NCI-H2196 (cell line): ENCODE measurements around the gene ZNF407.
"Not testable (repeated sequence)": the region's sequence is repeated elsewhere in the genome, so short reads cannot be mapped to it uniquely, and the experiment has no call there.

Experiments
- DNase-seq: peaks from one replicate; lab custom pipeline; 2025; ENCODE audit not compliant: unreplicated experiment; lab: John Stamatoyannopoulos, UW

ZNF407 gene

DNA sequence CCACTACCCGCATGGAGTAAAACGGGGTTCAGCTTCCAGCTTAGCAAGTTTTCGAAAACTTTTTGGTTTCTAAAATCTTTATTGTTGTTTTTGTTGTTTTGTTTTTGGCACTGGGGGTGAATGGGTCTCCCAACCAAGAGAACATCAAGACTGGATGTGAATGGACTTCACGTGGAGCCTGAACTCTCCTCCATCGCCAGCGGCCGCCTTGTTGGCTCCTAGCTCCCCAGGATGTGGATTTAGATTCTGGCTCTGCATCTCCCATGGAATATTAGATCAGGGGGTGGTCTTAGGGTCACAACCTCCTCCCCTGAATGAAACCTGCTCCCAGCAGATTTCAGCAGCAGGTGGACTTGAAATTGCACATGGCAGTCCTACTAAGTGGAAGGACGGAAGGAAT, 488.0 kb downstream of the ZNF407 start:
- not testable (repeated sequence) for DNase-seq

DNA sequence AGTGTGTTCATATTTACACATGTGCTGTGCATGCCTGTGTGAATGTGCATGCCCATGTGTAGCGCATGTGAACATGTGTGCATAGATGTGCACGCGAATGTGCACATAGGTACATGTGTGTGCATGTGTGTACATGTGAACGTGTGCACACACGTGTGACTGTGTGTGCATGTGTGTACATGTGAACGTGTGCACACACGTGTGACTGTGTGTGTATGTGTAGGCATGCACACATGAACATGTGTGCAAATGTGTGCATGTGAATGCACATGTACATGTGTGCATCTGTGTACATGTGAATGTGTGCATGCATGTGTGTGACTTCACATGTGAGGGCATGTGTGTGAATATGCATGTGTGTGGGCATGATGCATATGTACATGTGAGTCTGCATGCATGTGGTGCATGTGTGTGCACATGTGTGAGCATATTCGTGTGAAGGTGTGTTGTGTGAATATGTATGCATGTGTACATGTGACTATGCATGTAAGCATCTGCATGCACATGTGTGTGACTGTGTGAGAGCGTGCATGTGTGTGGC, 488.9 kb downstream of the ZNF407 start:
- no peak for DNase-seq

DNA sequence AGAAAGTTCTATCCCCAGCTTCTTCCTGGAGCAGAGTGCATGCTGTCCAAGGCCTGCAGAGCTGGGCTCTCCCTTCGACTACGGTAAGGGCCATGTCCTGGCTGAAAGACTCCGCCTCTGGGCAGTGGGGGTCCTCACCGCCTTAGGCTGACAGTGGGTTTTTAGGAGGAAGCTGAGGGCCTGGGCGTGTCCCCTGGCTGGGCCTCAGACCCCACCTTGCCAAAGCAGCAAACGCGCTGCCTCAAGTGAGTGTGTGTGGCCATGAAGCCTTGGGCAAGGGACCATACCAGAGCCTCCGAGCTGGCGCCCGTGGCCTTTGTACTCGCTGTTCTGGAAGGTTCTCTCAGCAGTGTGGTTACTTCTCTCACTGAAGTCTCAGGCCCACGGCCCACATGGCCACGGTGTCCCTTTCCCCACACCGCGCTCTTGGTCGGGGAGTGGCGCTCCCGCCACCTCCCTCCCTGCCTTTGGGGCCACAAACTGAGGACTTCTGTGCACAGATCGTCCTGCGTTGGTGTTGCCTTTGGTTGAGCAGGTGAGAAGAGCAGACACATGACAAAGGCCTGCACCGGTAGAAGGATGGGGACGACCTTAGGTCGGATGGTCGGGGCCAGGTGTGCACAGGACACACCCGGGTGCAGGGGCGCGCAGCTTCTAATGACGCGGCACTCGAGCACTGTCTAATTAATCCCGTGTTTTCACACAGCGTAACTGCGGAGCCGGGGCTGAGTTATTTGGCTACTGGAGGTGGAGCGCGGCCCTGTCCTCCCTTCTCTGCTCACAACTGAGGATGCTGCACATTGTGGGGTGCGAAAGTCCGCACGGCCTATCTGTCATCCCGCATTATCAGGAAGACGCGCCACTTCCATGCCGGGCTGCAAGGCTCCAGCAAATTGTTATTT, 489.7 kb downstream of the ZNF407 start:
- no peak for DNase-seq

DNA sequence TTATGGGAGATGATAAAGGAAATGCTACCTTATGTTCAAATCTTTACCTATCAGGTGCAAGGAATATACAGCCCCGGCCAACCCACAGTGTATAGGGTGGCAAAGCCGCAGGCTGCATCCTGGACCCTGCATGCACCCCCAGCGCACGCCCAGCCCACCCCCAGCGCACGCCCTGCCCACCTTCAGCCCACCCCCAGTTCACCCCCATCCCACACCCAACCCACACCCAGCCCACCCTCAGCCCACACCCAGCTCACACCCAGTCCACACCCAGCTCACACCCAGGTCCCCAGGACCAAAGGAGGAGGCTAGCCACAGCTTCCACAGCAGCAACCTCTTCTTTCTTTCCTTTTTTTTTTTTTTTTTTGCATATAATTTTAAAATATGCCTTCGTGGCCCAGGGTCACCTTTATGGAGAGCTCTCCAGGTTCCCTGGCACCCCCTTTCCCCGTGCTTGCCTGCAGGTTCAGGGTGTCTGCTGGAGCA, 490.4 kb downstream of the ZNF407 start:
- DNase-seq, result no peak

DNA sequence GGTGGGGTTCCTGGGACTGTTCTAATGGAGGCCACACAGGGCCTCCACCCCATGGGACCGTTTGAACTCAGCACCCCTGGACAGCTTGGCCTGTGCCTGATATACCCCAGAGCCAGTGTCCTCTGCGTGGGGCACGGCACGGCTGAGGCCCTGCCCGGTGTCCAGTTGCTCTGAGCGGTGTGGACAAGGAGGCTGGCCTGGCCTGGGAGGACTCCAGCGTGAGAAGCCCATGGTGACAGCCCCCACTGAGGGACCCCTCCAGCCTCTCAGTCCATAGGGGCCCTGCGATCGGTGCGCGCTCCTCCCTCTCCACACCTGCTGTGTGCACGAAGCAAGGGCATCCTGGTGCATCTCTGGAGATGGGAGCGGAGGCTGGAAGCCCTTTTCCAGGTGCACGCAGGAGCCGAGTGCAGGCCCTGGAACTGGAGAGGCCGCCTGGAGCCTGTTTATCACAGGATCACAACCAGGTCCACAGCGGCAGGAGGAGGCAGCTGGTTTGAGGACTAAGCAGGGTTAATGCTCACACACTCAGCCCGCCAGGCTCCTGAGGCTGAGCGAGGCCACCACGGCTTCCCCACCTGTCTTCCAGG, 491.0 kb downstream of the ZNF407 start:
- no peak for DNase-seq

DNA sequence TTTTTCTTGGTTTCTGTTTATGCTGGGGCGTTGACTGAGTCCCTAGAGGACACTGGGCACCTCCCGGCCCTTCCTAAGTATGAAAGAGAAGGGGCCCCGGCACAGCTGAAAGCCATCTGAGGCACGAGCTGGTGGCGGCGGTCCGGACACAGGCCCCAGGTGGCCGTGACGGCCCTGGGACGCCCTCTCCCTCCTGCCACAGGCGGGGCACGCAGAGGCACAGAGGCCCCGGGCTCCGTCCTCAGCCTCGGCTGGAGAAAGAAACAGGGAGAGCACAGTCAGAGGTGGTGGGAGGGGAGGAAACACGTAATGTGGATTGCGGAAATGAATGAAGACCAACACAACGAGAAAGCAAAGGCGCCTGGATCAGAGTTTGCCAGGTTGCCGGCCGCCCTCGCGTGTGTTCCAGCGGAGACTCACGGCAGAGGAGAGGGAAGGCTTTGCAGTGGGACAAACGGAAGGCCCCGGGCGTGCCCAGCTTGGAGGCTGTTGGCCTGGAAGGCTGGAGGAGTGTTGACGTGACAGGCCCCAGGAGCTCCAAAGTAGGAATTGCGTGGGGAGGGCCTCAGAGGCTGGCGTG, 492.2 kb downstream of the ZNF407 start:
- DNase-seq, result no peak

DNA sequence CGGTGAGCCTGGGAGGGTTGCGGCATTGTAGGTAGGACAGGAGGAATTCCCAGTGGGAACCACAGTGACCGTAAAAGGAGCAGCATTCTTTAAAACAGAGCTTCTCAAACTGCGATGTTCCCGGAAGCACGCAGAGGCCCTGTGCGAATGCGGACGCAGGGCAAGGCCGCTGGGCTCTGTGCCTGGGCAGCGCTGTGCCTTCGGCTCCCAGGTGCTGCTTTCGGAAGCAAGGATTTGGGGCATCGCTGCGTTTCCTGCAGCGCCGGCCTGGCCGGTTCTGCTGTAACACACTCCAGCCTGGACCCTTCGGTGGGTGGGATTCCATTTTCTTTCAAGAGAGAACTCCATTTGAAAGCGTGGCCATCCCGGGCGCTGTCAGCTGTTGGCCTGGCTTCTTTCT, 492.7 kb downstream of the ZNF407 start:
- no peak for DNase-seq

DNA sequence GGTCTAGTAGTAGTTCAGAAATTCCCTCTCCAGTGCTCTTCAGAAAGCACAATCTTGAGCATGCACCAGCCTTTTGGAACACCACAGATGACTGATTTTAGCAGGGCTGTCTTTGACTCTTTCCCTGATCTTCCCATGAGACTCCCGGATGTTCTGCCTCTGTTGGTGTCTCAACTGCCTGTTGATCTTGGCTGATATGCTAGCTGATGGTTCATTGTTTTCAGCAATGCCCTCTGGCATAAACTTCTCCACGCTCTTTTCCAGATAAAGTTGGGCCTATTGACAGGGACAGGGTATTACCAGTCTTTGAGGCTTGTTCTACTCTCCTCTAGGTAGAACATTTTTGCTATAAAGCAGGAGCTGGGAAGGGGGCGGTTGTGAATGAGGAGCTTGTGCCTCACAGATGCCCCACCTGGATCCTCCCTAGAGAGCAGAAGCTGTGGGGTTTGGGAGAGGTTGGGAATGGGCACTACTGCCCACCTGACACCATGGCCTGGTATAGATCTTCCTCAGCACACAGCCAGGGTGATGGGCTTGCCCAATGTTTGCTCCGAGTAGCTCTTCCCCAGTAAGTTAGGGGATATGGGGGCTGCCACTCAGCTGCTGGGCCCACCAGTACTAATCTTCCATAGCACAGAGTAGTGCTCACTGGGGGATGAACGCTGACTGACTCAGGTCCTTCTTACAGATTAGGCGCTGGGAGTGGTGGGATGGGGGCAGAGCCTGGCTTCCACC, 500.0 kb downstream of the ZNF407 start:
- DNase-seq, result no peak

DNA sequence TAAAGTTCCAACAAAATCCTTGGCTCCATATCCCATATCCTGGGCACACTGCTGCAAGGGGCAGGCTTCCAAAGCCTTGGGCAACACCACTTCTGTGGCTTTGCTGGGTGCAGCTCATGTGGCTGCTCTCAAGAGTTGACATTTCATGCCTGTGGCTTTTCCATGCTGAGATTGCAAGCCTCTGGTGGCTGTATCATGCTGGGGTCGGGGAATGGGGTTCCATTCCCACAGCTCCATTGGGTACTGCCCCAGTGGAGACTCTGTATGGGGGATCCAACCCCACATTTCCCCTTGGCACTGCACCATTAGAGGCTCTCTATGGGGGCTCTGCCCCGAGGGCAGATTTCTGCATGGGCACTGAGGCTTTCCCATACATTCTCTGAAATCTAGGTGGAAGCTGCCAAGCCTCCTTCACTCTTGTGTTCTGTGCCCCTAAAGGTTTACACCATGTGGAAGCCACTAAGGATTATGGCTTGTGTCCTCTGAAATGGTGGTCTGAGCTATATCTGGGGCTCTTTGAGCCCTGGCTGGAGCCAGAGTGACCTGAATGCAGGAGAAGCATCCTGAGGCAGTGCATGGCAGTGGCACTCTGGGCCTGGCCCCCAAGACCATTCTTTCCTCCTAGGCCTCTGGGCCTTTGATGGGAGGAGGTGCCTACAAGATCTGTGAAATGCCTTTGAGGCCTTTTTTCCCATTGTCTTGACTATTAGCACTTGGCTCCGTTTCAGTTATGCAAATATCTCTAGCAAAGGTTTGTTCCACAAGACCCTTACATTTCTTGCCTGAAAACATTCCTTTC, 503.4 kb downstream of the ZNF407 start:
- no peak for DNase-seq

DNA sequence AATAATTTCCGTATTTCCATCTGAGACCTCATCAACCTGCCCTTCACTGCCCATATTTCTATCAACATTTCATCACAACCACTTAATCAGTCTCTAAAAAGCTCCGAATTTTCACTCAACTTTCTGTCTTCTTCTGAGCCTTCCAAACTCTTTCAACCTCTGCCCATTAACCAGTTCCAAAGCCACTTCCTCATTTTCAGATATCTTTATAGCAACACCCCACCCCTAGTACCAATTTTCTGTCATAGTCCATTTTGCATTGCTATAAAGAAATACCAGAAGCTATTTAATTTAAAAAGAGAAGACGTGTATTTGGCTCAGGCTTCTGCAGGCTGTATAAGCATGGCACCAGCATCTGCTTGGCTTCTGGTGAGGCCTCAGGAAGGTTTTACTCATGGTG, 504.2 kb downstream of the ZNF407 start:
- no peak for DNase-seq

DNA sequence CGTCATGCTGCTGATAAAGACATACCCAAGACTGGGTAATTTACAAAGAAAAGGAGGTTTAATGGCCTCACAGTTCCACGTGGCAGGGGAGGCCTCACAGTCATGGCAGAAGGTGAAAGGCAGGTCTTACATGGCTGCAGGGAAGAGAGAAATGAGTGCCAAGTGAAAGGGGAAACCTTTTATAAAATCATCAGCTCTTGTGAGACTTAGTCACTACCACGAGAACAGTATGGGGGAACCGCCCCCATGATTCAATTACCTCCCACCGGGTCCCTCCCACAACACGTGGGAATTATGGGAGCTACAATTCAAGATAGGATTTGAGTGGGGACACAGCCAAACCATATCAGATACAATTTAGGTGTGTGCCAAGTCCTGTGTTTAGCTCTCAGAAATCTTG, 506.4 kb downstream of the ZNF407 start:
- DNase-seq, result not testable (repeated sequence)

DNA sequence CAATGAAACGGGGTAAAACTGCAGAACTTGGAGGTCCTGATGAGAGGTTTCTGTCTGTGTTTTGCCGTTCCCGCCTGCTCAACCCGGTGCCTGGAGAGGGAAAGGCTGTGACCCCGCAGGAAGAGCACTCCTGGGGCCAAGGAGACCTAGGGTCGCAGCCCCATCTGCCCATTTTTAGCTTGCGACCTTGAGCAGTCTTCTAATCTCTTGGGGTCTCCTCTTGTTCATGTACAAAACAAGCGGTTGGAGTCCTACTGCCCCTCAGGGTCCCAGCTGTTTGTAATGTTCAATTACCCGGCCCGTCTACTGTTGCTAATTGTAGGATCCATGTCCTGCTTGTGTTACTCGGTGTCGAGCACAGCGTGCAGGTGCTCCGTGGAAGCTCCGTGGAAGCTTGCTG, 506.8 kb downstream of the ZNF407 start:
- no peak for DNase-seq

DNA sequence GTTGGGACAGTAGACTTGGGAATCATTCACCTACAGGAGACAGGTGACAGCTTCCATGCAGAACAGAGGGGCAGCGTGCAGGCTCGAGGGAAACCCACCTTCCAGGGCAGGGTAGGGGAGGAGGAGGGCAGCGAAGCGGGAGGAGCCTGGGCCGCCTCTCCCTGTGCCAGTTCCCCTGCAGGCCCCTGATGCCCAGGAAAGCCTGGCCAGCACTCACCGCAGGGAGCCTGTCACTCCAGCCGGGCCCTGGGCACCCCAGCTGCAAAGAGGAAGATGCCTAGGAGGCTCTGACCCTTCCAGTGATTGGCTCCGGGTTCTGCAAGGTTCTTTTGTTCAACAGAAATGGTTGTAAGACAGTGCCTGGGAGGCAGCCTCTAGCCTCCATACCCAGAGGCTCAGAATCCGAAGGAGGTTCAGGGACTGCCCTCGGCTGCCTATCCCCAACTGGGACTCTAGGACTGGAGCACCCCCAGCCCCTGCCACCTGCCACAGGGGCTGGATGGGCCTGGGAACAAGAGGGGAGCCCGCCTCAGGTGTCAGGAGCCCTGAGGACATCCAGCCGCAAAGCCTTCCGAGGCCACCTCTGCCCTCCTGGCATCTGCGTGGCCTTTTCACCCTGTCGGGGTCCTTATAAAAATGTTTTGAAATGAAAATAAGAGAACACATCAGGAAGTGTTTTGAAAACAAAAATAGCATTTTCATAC, 508.0 kb downstream of the ZNF407 start:
- DNase-seq, result no peak

DNA sequence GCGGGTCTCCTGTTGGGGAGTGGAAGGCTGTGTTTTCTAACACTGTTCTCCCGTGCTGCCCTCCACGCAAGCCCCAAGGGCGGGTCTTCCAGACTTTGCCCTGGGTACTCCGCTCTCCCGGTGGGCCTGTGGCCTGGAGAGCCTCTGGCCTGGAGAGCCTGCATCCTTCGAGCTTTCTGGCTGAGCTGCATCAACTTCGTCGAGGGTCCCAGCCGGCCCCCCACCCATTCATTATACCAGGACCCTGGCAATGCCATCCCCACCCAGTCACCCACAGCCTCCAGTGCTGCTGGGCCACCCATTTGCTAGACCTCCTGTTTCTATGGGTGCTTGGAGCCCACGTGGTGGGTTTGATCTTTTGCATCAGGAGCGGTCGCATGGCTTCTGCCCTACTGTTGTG, 509.1 kb downstream of the ZNF407 start:
- DNase-seq, result no peak

DNA sequence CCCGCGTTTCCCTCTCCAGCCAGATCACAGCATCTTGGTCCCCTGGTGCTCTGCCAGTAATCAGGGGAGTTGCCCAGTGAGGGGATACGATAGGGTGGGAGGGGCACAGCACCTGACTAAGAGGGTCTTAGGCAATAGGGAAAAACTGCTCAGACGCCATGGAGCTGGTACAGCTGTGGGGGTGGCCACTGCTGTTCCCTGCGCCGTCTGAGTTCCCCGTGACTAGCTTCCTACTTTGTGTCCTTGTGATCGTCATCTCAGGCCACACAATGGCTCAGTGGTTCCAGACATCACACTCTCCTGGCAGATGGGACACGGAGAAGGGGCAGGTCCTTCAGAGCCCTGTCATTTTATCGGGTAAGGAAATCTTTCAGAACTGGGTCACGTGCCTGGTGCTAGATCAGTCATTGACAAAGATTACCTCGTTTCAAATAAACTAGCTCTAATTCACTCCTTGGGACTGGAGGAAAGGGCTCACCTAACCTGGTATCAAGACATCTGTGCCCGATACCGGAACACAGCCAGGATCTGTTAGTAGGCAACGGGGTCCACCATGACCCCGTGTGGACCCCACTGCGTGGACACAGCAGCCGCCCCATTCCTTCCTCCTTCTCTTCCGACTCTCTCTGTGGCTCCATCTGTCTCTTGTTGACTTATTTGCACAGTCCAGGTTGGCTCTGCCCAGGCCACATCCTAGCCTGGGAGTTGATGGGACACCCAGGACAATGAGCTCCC, 509.7 kb downstream of the ZNF407 start:
- DNase-seq, result no peak

DNA sequence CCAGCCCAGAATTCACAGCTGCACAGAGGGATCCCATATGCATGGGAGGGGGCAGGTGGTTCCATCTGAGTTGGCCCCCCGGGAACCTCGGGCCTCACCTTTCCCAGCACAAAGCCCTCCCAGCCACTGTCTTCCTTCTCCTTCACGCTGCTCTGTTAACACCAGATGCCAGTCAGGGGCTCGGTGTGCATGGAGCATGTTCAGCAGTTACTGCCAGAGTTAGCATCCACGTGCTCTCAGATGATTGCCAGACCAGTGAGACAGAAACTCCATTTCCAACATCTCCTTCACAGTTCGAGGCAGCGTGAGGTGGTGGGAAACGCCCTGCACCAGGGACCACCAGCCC, 510.2 kb downstream of the ZNF407 start:
- DNase-seq, result no peak

DNA sequence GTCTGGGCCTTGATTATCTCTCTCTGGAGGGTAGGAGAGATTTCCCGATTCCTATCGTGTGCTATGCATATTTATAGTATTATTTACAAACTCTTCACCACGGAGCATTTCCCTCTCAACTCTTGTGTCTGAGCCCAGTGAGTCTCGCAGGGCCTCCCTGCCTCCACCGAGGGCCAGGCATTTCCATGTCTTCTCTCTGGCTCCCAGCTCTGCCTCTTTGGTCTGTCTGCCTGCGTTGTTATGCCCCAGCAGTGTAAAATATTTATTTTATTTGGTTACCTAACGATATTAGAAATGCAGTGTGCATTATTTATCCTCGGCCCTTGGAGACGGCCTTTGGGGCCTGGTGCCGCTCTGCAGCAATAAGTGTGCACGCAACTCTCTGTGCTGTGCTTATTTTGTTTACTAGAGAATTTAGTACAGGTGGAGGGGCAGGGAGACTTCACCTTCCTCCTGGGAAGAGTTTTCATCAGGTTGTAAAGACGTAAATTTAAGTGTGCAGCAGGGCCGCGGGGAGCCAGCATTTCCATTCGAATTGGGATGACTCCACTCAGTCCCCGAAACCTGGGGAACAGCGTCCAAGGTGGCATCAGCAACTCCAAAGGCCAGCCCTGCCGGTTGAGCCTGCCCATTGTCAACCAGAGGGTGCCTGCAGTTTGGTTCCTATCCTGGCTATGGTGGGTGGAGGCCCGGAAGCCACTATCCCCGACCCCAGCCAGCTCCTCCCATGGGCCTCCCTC, 511.1 kb downstream of the ZNF407 start:
- no peak for DNase-seq

DNA sequence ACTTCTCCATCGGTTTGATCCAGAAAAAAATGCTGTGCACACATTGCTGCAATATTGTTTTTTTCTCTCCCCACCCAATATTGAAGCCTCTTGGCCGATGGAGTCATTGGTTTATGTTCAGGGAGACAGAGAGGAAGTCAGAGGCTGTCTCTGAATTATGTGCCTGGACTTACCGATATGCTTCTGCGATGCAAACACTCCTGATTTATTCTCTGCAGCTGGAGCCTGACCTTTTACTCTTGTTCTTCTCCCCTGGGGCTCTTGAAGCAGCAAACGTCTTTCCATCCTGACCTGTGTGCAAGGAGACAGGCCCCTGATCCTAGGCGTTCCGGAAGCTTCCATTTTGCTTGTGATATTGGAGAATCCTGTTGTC, 511.6 kb downstream of the ZNF407 start:
- DNase-seq, result no peak

DNA sequence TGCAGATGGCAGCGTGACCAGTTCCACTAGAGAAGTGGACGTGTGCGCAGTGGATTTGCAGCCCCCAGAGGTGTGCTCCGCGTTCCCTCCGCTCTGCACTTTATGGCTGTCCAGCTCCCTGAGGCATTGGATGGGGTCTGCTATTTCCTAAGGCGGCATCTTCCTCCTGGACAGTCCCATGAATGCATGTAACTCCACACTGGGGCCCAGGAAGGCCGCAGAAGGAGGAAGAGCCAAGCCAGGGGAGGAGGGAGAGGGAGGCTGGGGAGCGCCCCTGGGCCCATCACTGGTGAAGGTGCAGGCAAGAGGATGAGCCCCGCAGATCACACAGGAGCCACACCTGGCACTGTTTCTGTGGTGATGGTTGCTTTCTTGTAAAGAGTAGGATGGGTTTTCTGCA, 512.1 kb downstream of the ZNF407 start:
- DNase-seq, result no peak
